Endodermal cell (in vitro differentiated cells): Measurements from ENCODE around the gene LSAMP. TPM values are rescaled to one million over a fixed set of nuclear protein-coding genes. Genes with fewer than 3 reads are reported as not detected.

Experiments used
- DNase-seq: peaks from one replicate; pipeline ENCODE4 v3.0.0-alpha.2; 2017
- H3K27ac ChIP-seq: 2 replicates; pipeline ENCODE4 v1.5.1; 2013; ENCODE audit warnings: mild to moderate bottlenecking, low read depth, low read length, moderate library complexity
- H3K27me3 ChIP-seq: 2 replicates; pipeline ENCODE4 v1.6.1; 2013; ENCODE audit warnings: mild to moderate bottlenecking, low read length, moderate library complexity; ENCODE audit not compliant: insufficient read depth, control insufficient read depth, poor library complexity, severe bottlenecking
- H3K36me3 ChIP-seq: 2 replicates; pipeline ENCODE4 v1.7.0; 2013; ENCODE audit warnings: mild to moderate bottlenecking, low read length, moderate library complexity; ENCODE audit not compliant: control insufficient read depth, insufficient read depth
- H3K4me1 ChIP-seq: one replicate; pipeline ENCODE4 v1.7.0; 2013; ENCODE audit warnings: low read length; ENCODE audit not compliant: control insufficient read depth, insufficient read depth
- H3K4me3 ChIP-seq: 2 replicates; pipeline ENCODE4 v1.5.1; 2013; ENCODE audit warnings: mild to moderate bottlenecking, low read length, moderate library complexity
- H3K9ac ChIP-seq: 2 replicates; pipeline ENCODE4 v1.6.1; 2013; ENCODE audit warnings: mild to moderate bottlenecking, low read length, moderate library complexity; ENCODE audit not compliant: poor library complexity, severe bottlenecking; ENCODE audit errors: extremely low read depth
- H3K9me3 ChIP-seq: 2 replicates; pipeline ENCODE4 v1.6.1; 2013; ENCODE audit warnings: mild to moderate bottlenecking, low read length, moderate library complexity; ENCODE audit not compliant: control insufficient read depth
- H3K27ac Mint-ChIP-seq: 2 replicates; pipeline ENCODE4 v1.8.0; 2020; ENCODE audit warnings: mixed read lengths
- H3K27me3 Mint-ChIP-seq: 2 replicates; pipeline ENCODE4 v1.8.0; 2021; ENCODE audit warnings: mild to moderate bottlenecking, mixed read lengths; ENCODE audit not compliant: insufficient read depth
- H3K36me3 Mint-ChIP-seq: 2 replicates; pipeline ENCODE4 v1.8.0; 2020; ENCODE audit warnings: low read depth, mixed read lengths
- H3K4me1 Mint-ChIP-seq: 2 replicates; pipeline ENCODE4 v1.8.0; 2020; ENCODE audit warnings: mixed read lengths
- H3K4me3 Mint-ChIP-seq: 2 replicates; pipeline ENCODE4 v1.8.0; 2020; ENCODE audit warnings: mild to moderate bottlenecking, moderate library complexity, mixed read lengths
- H3K9me3 Mint-ChIP-seq: 2 replicates; pipeline ENCODE4 v1.8.0; 2020; ENCODE audit warnings: mild to moderate bottlenecking, mixed read lengths
- CTCF ChIP-seq: fragments of 200-600 bp; sonication (generic); conservative IDR thresholded peaks from 2 replicates; pipeline ENCODE4 v1.5.0; 2021; ENCODE audit warnings: antibody characterized with exemption, mild to moderate bottlenecking
- WGBS, 2 experiments: methylation state at CpG; one replicate each; pipeline versions ENCODE4 v1.1.5 to v1.1.7; 2013; ENCODE audit warnings: missing lambda C conversion rate in 2 of 2, mixed read lengths in 1 of 2; ENCODE audit not compliant: insufficient coverage in 1 of 2, insufficient read length in 1 of 2; 5-methylcytosine and 5-hydroxymethylcytosine counted together
- total RNA-seq, 2 donors: library from RNA; stranded (reverse); fragmentation: NEBNext Ultra II Directional in 1 of 2; extraction: Animal tissue kit (Norgen Biotek cat#: 25700) in 1 of 2; gene quantifications; 2 replicates in 1 of 2; 3 replicates in 1 of 2; pipeline ENCODE4 v1.2.1, GENCODE V29; 2021

LSAMP gene
- total RNA-seq, 2 donors from 2014 or later = 4.4 to 10.2 TPM

DNA sequence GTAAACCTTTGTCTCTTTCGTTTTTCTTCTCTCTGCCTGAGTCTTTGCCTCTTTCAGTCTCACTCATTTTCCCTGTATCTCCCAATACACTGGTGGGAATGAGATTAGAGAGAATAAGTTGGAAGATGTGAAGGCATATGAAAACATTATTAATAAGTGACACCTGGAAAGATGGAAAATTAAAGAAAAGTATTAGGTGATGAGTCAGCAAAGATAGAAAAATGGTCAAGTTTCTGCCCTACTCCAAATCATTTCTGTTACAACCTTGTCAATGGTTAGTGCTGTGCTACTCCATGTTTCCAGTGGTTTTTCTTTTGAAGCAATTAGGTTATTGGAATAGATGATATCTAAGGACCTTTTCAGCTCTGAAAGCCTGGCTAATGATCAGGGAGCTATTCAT lies 252.8 kb downstream of the LSAMP start:
- Histone ChIP-seq H3K9me3 (no peaks in the 10 kb centered on the region), H3K27me3 (no peaks in the 10 kb centered on the region), H3K27ac (no peak overlapping the region), H3K4me3 (no peak overlapping the region), H3K4me1 (no peaks in the 10 kb centered on the region), H3K9ac (no peak overlapping the region), H3K36me3 (no peaks in the 10 kb centered on the region)
- WGBS, 2 experiments = 95% methylated on average over 1 of the region's 1 CpG; no CpG with 5 or more reads in 1 of the 2 experiments
- no peak for DNase-seq
- no peaks in the 10 kb centered on the region for H3K36me3 Mint-ChIP-seq
- TF ChIP-seq CTCF = no peak
- H3K27ac Mint-ChIP-seq = no peak overlapping the region
- H3K9me3 Mint-ChIP-seq = no peaks in the 10 kb centered on the region
- no peak overlapping the region for H3K4me3 Mint-ChIP-seq
- peaks cover 3% of the 10 kb centered on the region for H3K4me1 Mint-ChIP-seq
- H3K27me3 Mint-ChIP-seq = no peaks in the 10 kb centered on the region

GRCh38 chr3:116191409-116191808 lies 253.9 kb downstream of the LSAMP start:
- Histone ChIP-seq H3K4me1 (no peaks in the 10 kb centered on the region), H3K36me3 (no peaks in the 10 kb centered on the region), H3K9me3 (no peaks in the 10 kb centered on the region), H3K27me3 (no peaks in the 10 kb centered on the region), H3K4me3 (no peak overlapping the region), H3K27ac (no peak overlapping the region), H3K9ac (no peak overlapping the region)
- H3K9me3 Mint-ChIP-seq = no peaks in the 10 kb centered on the region
- no peak overlapping the region for H3K27ac Mint-ChIP-seq
- WGBS, 2 experiments = 89 to 94% methylated on average over 2 of the region's 2 CpGs
- peaks cover 3% of the 10 kb centered on the region for H3K4me1 Mint-ChIP-seq
- H3K4me3 Mint-ChIP-seq = no peak overlapping the region
- H3K36me3 Mint-ChIP-seq = no peaks in the 10 kb centered on the region
- H3K27me3 Mint-ChIP-seq = no peaks in the 10 kb centered on the region
- no peak for DNase-seq
- TF ChIP-seq CTCF = no peak

- H3K9me3 Mint-ChIP-seq = no peaks in the 10 kb centered on the region
- H3K27me3 Mint-ChIP-seq = no peaks in the 10 kb centered on the region
- Histone ChIP-seq H3K27ac (no peak overlapping the region), H3K27me3 (no peaks in the 10 kb centered on the region), H3K4me1 (no peaks in the 10 kb centered on the region), H3K9me3 (no peaks in the 10 kb centered on the region), H3K9ac (no peak overlapping the region), H3K36me3 (no peaks in the 10 kb centered on the region), H3K4me3 (no peak overlapping the region)
- no peak overlapping the region for H3K27ac Mint-ChIP-seq
- no peak for TF ChIP-seq CTCF
- H3K4me3 Mint-ChIP-seq = no peak overlapping the region
- 93% methylated on average over 3 of the region's 3 CpGs; no CpG with 5 or more reads in 1 of the 2 experiments for WGBS, 2 experiments
- no peaks in the 10 kb centered on the region for H3K36me3 Mint-ChIP-seq
- DNase-seq = no peak
- peaks cover 5% of the 10 kb centered on the region for H3K4me1 Mint-ChIP-seq
Measured at GRCh38 chr3:116190095-116190494, 255.2 kb downstream of the LSAMP start.
